GM21619 (cell line): ENCODE data around the gene OVCH1.
A peak's percentile ranks its signal among the peaks of the same experiment; 100 is the strongest.
"Not testable (repeated sequence)": the region's sequence is repeated elsewhere in the genome, so short reads cannot be mapped to it uniquely, and the experiment has no call there.

ENCODE experiments used
- ATAC-seq: cut with Tn5 transposase; IDR thresholded peaks from one replicate; pipeline ENCODE4 v1.9.1; 2021; ENCODE audit not compliant: unreplicated experiment

The OVCH1 gene

DNA sequence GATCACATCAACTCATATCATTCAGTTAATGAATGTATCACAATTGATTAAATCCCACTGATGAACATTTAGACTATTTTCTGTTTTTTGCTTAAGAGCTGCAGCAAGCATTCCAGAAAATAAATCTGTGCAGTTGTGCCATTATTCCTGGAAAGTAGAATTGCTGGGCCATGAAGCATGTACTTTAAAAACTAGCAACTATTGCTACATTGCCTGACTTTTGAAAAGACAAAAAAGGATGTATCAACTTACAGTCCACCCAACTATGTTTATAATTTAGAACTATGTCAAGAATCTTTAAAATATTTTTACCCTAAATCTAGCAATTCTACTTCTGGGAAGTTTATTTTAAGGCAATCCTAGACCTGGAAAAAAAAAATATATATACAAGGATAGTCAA is 83.1 kb downstream of the OVCH1 start:
- ATAC-seq, result no peak

GRCh38 chr12:29405561-29405960 is 91.9 kb downstream of the OVCH1 start:
- ATAC-seq, result no peak

DNA sequence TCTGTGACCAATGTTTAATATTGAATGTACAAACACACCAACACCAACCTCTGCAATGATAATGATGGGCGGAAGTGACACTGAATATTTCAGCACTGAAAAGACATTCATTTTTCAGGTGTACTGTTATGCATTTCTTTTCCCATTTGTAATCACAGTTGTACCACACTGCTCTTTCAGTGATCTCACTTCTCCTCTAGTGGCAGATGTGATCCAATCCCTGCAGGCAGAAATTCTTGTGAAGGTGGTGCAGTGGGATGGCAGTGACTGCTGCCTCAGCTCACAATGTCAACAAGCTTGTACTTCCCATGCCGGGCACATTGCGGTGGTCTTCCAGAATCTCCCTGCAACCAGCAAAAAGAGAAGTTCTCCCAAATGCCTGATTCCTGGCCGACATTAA is 93.5 kb downstream of the OVCH1 start:
- ATAC-seq, result no peak

- ATAC-seq, result no peak
These were observed 95.0 kb downstream of the OVCH1 start for GRCh38 chr12:29402437-29402836.

DNA sequence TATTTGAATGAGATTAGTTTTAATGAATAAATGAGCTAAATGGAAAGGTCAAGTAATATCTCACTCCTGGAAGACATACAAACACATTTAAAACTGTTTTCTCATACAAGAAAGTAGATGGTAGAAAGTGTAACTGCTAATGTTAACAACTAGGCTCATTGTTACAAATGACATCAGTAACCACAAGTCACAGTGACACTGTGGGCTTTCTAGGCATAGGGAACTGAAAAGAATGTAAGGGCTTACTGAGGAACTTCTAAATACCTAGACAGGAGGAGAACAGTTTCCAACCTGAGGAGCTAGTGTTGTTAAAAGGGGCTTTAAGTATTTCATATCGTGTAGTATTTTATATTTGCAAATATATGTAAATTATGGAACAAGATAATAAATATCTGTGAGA is 99.0 kb downstream of the OVCH1 start:
- no peak for ATAC-seq

- ATAC-seq, result no peak
These were observed 100.7 kb downstream of the OVCH1 start for GRCh38 chr12:29396774-29397173.

DNA sequence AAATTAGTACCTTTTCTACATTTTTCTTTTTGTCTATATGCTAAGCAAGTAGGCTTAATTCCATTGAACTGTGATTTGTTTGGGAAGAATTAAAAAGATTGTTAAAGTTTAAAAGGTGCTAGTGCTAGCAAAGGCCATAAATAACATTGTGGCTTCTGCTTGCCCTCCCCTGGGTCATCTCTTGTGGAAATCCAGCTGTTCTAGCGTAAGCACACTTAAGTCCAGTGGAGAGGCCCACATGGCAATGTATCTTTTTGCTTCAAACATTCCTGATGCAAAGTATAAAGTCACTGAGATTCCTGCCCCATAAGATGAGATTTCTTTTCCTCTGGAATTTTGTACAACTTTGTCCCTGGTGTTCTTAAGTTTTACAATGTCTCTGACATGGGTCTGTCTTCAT is 102.1 kb downstream of the OVCH1 start:
- ATAC-seq, result no peak

DNA sequence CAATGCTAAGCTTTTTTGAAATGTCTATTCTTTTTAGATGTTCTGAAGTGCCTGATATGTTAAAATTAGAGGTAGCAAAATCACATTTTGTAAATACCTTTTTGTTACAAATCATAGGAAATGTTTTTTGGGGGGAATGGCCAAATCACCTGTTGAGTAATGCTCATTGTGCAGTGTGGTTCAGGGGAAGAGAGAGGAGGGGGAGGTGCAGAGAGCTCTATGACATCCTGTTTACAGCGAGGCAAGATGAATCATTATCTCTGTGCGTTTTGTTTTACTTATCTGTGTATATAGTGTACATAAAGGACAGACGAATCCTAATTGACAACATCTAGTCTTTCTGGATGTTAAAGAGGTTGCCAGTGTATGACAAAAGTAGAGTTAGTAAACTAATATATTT is 107.1 kb downstream of the OVCH1 start:
- ATAC-seq, result not testable (repeated sequence)

DNA sequence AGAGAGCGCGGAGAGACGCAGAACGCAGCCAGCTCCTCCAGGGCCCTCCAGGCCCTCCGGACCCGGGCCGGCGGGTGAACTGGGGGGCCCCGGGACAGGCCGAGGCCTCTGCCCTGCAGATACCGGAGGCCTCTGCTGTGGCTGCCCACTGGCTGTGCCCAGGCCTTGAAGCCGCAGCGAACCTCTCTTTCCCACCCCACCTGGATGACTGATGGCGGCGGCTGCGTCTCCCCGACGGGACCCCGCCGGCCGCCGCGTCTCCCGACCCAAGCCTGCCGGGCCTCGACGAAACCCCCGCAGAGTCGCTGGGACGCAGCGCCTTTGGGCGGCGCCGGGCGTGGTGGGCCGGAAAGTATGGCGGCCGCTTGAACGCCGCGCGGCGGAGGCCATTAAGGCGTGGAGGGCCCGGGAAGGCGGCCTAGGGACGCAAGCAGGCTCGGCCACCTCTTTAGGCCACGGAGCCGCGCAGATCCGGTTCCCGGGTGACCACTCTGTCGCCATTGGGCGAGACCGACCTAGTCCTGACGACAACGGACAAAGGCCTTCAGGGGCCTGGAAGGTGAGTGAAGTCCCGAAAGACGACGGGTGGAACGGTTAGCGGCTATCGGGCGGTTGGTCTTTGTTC is 108.1 kb downstream of the OVCH1 start:
- ATAC-seq, result no peak

DNA sequence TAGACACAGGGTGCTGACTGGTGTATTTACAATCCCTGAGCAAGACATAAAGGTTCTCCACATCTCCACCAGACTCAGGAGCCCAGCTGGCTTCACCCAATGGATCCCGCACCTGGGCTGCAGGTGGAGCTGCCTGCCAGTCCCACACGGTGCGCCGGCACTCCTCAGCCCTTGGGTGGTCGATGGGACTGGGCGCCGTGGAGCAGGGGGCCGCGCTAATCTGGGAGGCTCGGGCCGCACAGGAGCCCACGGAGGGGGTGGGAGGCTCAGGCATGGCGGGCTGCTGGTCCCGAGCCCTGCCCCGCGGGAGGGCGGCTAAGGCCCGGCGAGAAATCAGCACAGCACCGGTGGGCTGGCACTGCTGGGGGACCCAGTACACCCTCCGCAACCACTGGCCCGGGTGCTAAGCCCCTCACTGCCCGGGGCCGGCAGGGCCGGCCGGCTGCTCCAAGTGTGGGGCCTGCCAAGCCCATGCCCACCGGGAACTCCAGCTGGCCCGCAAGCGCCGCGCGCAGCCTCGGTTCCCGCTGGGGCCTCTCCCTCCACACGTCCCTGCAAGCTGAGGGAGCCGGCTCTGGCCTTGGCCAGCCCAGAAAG is 111.3 kb downstream of the OVCH1 start:
- not testable (repeated sequence) for ATAC-seq

DNA sequence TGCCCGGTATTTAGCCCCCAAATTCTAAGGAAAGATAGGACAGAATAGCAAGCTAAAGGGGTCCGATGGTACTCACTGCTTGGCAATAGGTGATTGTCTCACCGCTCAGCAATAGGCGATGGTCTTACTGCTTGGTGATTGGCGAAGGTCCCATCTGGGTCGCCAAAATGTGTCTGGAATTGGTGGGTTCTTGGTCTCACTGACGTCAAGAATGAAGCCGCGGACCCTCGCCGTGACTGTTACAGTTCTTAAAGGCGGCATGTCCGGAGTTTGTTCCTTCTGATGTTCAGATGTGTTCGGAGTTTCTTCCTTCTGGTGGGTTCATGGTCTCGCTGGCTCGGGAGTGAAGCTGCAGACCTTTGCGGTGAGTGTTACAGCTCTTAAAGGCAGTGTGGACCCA is 112.3 kb downstream of the OVCH1 start:
- not testable (repeated sequence) for ATAC-seq

- ATAC-seq, result no peak
These were observed 115.2 kb downstream of the OVCH1 start for GRCh38 chr12:29382251-29382650.

DNA sequence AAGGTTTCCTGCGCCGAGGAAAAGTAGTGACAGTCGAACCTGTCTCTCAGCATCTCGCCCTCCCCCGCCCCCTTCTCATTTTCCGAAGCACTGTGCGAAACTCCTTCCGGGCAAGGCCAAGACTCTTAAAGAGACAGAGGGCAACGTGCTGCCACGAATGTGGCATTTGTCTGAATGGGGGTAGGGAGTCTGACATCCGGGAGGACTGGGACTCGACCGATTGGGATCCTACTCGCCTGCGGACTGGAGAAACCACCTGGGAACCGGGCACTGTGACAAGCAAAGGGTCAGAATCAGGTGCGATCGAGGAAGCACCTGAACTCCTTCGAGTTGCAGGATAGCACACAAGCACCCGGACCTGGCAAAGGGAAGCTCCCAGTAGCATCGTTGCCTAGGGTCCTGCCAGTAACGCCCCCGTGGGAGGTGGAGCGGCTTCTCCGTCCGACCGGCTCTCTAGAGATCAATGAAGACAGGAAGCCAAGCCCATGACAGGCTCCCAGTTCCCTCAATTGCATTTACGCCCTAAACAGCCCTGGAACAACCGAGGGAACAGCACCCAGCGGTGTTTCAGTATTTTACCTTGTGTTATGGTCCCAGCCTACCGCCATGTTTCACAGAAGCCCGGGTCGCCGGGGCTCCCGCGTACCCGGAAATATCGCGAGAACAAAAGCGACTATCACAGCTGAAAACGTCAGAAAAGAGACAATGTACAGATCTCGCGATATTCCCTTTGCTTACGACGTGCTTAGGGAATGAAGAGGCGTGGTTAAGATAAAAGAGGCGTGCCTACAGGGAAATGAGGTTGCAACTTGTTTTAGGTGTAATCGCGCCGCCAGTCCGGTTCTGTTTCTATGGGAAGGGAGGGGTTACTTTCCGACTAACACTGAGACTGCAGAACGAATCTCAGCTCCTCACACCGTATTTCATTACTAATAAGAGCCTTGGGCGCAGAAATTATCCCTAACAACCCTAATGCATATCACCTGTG is 116.7 kb downstream of the OVCH1 start, which contains the start of gene ERGIC2:
ERGIC2 (minus strand) TSS at position 637 of the 988 bp plus-strand sequence. CDS start 9,539 bp downstream, outside the sequence.
- ATAC-seq, result peak; percentile 95
